HEK293 (cell line): ENCODE measurements around the gene LRRC2.
"Not testable (repeated sequence)": the region's sequence is repeated elsewhere in the genome, so short reads cannot be mapped to it uniquely, and the experiment has no call there.

Source experiments
- CTCF ChIA-PET: fragments of 350-600 bp; formaldehyde crosslinking; extraction: SDS; loops from one replicate; lab custom pipeline; 2021; ENCODE audit warnings: antibody characterized with exemption; lab: Yijun Ruan, JAX
- POLR2A ChIA-PET: fragments of 300-600 bp; formaldehyde crosslinking; extraction: SDS; loops from one replicate; lab custom pipeline; 2020; ENCODE audit warnings: antibody characterized with exemption, inconsistent platforms; lab: Yijun Ruan, JAX
- H3K27ac ChIP-seq: fragments of 200-500 bp; sonication (Bioruptor generic); 2 replicates; pipeline ENCODE4 v1.5.1; 2014; ENCODE audit warnings: low read depth, low read length, control low read depth, inconsistent platforms; ENCODE audit errors: extremely low read depth
- H3K36me3 ChIP-seq, 2 experiments: fragments of 200-500 bp in 1 of 2; sonication (Bioruptor generic) in 1 of 2; 1 replicate in 1 of 2; 2 replicates in 1 of 2; pipeline ENCODE4 v1.5.1; 2014 to 2017; ENCODE audit warnings: inconsistent platforms in 2 of 2, low read length in 2 of 2; ENCODE audit not compliant: control insufficient read depth in 2 of 2, insufficient read depth in 1 of 2
- H3K4me1 ChIP-seq: fragments of 200-500 bp; sonication (Bioruptor generic); 2 replicates; pipeline ENCODE4 v1.5.1; 2014; ENCODE audit warnings: mild to moderate bottlenecking, low read length, inconsistent platforms; ENCODE audit not compliant: control insufficient read depth, insufficient read depth
- H3K4me3 ChIP-seq: 2 replicates; pipeline ENCODE4 v1.5.1; 2011; ENCODE audit warnings: low read depth, mild to moderate bottlenecking, control low read depth, low read length, moderate library complexity
- H3K9me3 ChIP-seq: fragments of 200-500 bp; sonication (Bioruptor generic); 2 replicates; pipeline ENCODE4 v1.5.1; 2014; ENCODE audit warnings: low read depth, low read length, inconsistent platforms; ENCODE audit not compliant: control insufficient read depth, insufficient read depth
- ATF2 ChIP-seq: fragments of 450-650 bp; formaldehyde crosslinking; IDR thresholded peaks from 2 replicates; pipeline ENCODE4 v1.5.1; 2016; ENCODE audit warnings: missing biosample characterization, missing genetic modification characterization, low read depth
- IKZF3 ChIP-seq: fragments of 450-650 bp; IDR thresholded peaks from 2 replicates; pipeline ENCODE4 v1.5.0; 2018; ENCODE audit warnings: missing biosample characterization, mild to moderate bottlenecking, missing genetic modification characterization, moderate library complexity
- MEIS1 ChIP-seq: sonication (generic); formaldehyde crosslinking; IDR thresholded peaks from 2 replicates; pipeline ENCODE4 v1.8.1; 2022; ENCODE audit warnings: missing genetic modification reagents, mild to moderate bottlenecking, borderline replicate concordance
- PATZ1 ChIP-seq: fragments of 450-650 bp; formaldehyde crosslinking; IDR thresholded peaks from 2 replicates; pipeline ENCODE4 v1.5.1; 2016; ENCODE audit warnings: missing biosample characterization, missing genetic modification characterization
- SP2 ChIP-seq: fragments of 450-650 bp; formaldehyde crosslinking; IDR thresholded peaks from 2 replicates; pipeline ENCODE4 v1.5.1; 2016; ENCODE audit warnings: missing biosample characterization, missing genetic modification characterization
- TRIM28 ChIP-seq: IDR thresholded peaks from 2 replicates; pipeline ENCODE4 v1.6.1; 2011; ENCODE audit warnings: low read length, control low read depth, borderline replicate concordance
- ZBTB49 ChIP-seq: fragments of 450-650 bp; formaldehyde crosslinking; IDR thresholded peaks from 2 replicates; pipeline ENCODE4 v1.5.1; 2016; ENCODE audit warnings: missing biosample characterization, missing genetic modification characterization, low read depth
- ZFHX2 ChIP-seq: fragments of 450-650 bp; formaldehyde crosslinking; conservative IDR thresholded peaks from 2 replicates; pipeline ENCODE4 v1.5.1; 2016; ENCODE audit warnings: missing biosample characterization, missing genetic modification characterization
- ZFP3 ChIP-seq: fragments of 450-650 bp; formaldehyde crosslinking; IDR thresholded peaks from 2 replicates; pipeline ENCODE4 v1.5.1; 2016; ENCODE audit warnings: low read depth, missing biosample characterization, missing genetic modification characterization
- ZNF112 ChIP-seq: fragments of 450-650 bp; formaldehyde crosslinking; IDR thresholded peaks from 2 replicates; pipeline ENCODE4 v1.5.0; 2017; ENCODE audit warnings: missing biosample characterization, missing genetic modification characterization
- ZNF175 ChIP-seq: fragments of 450-650 bp; formaldehyde crosslinking; IDR thresholded peaks from 2 replicates; pipeline ENCODE4 v1.5.1; 2016; ENCODE audit warnings: missing biosample characterization, missing genetic modification characterization
- ZNF2 ChIP-seq: fragments of 450-650 bp; formaldehyde crosslinking; IDR thresholded peaks from 2 replicates; pipeline ENCODE4 v1.5.1; 2016; ENCODE audit warnings: missing biosample characterization, missing genetic modification characterization
- ZNF362 ChIP-seq: fragments of 450-650 bp; formaldehyde crosslinking; IDR thresholded peaks from 2 replicates; pipeline ENCODE4 v1.5.1; 2016; ENCODE audit warnings: missing biosample characterization, missing genetic modification characterization
- ZNF423 ChIP-seq: fragments of 450-650 bp; formaldehyde crosslinking; IDR thresholded peaks from 2 replicates; pipeline ENCODE4 v1.5.1; 2016; ENCODE audit warnings: missing biosample characterization, missing genetic modification characterization
- ZNF521 ChIP-seq: fragments of 450-650 bp; formaldehyde crosslinking; IDR thresholded peaks from 2 replicates; pipeline ENCODE4 v1.5.1; 2017; ENCODE audit warnings: missing biosample characterization, mild to moderate bottlenecking, missing genetic modification characterization
- ZNF596 ChIP-seq: fragments of 450-650 bp; IDR thresholded peaks from 2 replicates; pipeline ENCODE4 v1.5.0; 2018; ENCODE audit warnings: missing biosample characterization, mild to moderate bottlenecking, missing genetic modification characterization, moderate library complexity
- ZNF610 ChIP-seq: fragments of 450-650 bp; formaldehyde crosslinking; IDR thresholded peaks from 2 replicates; pipeline ENCODE4 v1.5.1; 2016; ENCODE audit warnings: missing biosample characterization, missing genetic modification characterization, borderline replicate concordance
- ZNF670 ChIP-seq: fragments of 450-650 bp; formaldehyde crosslinking; IDR thresholded peaks from 2 replicates; pipeline ENCODE4 v1.5.1; 2016; ENCODE audit warnings: missing biosample characterization, missing genetic modification characterization, low read depth

LRRC2 gene

GRCh38 chr3:46549408-46549904, 16.6 kb downstream of the LRRC2 start:
- no peak for TF ChIP-seq SP2 (tag by site-specific recombination)
- H3K4me3 ChIP-seq: no peak overlapping the region
- ChIA-PET CTCF (interaction anchor here (0.7 to 1.3 kb wide), 5 partner anchors 9 to 87 kb away, joined by 3 to 4 read pairs (median 4); no protein-coding TSS in a partner anchor), POLR2A (no interaction called here)
- no peak overlapping the region for H3K27ac ChIP-seq
- H3K4me1 ChIP-seq: no peaks in the 10 kb centered on the region
- H3K36me3 ChIP-seq: no peaks in the 10 kb centered on the region
- no peaks in the 10 kb centered on the region for H3K9me3 ChIP-seq

- CTCF ChIA-PET: interaction anchor here (1.3 kb wide), 1 partner anchor 87 kb away, joined by 3 read pairs; no protein-coding TSS in a partner anchor
- H3K4me3 ChIP-seq, H3K27ac ChIP-seq, H3K36me3 ChIP-seq, POLR2A ChIA-PET, H3K4me1 ChIP-seq, H3K9me3 ChIP-seq: not testable (repeated sequence)
Observed at GRCh38 chr3:46548611-46549010, 17.5 kb downstream of the LRRC2 start.

- TF ChIP-seq ZNF423 (tag by site-specific recombination): no peak
- no peak for TF ChIP-seq ZNF175 (tag by site-specific recombination)
- no peak for TF ChIP-seq ZNF610 (tag by site-specific recombination)
- Histone ChIP-seq H3K9me3 (no peaks in the 10 kb centered on the region), H3K4me3 (no peak overlapping the region), H3K36me3 (no peaks in the 10 kb centered on the region), H3K27ac (no peak overlapping the region), H3K4me1 (no peaks in the 10 kb centered on the region)
- CTCF ChIA-PET: interaction anchor here (0.5 to 1.8 kb wide), 5 partner anchors 12 to 129 kb away, joined by 3 to 4 read pairs (median 3); no protein-coding TSS in a partner anchor
- POLR2A ChIA-PET: no interaction called here
Observed at GRCh38 chr3:46546896-46547440, 19.1 kb downstream of the LRRC2 start.

GRCh38 chr3:46545818-46546630, 20.1 kb downstream of the LRRC2 start:
- H3K36me3 ChIP-seq: no peaks in the 10 kb centered on the region
- CTCF ChIA-PET: interaction anchor here (0.7 to 1.8 kb wide), 3 partner anchors 12 to 57 kb away, joined by 3 to 4 read pairs (median 3); no protein-coding TSS in a partner anchor
- H3K4me1 ChIP-seq: no peaks in the 10 kb centered on the region
- no peaks in the 10 kb centered on the region for H3K9me3 ChIP-seq
- H3K27ac ChIP-seq: no peak overlapping the region
- POLR2A ChIA-PET: no interaction called here
- H3K4me3 ChIP-seq: no peak overlapping the region
- no peak for TF ChIP-seq ATF2 (tag by site-specific recombination)
- TF ChIP-seq ZNF175 (tag by site-specific recombination): no peak
- TF ChIP-seq ZNF596: no peak
- TF ChIP-seq ZNF670: no peak
- TF ChIP-seq TRIM28: no peak
- no peak for TF ChIP-seq ZFP3
- no peak for TF ChIP-seq IKZF3 (tag by site-specific recombination)
- TF ChIP-seq ZBTB49 (tag by site-specific recombination): no peak
- no peak for TF ChIP-seq PATZ1 (tag by site-specific recombination)
- no peak for TF ChIP-seq ZNF2
- TF ChIP-seq ZNF521 (tag by site-specific recombination): no peak
- TF ChIP-seq MEIS1 (CRISPR knock-in tag): no peak
- TF ChIP-seq ZNF112: no peak
- TF ChIP-seq ZNF362: no peak
- no peak for TF ChIP-seq ZFHX2 (tag by site-specific recombination)
